ENCODE data around the gene ANO10. TPM values are rescaled to one million over a fixed set of nuclear protein-coding genes. Genes with fewer than 3 reads are reported as not detected.
A peak's percentile ranks its signal among the peaks of the same experiment; 100 is the strongest.

ANO10 gene
- total and polyA plus RNA-seq, 2 donors (not counting 3 experiments of a cell fraction or from before 2014, with no cell fraction given), result 28.4 to 45.8 TPM

- H3K36me3 ChIP-seq (ENCODE audit: control insufficient read depth in 2 of 2, extremely low read depth in 1 of 2, insufficient read depth in 2 of 2, low read length in 2 of 2), result peaks cover 9 to 17% of the 10 kb centered on the region in 2 experiments
- peak; percentile 32 for DNase-seq (ENCODE audit: low read depth, low spot score)
- H3K4me2 ChIP-seq (ENCODE audit: insufficient read depth, low read length), result no peak overlapping the region
- H3K27ac ChIP-seq (ENCODE audit: insufficient read depth, low read depth, low read length), result no peak overlapping the region
- H4K20me1 ChIP-seq (replicated peaks; ENCODE audit: control insufficient read depth, extremely low read depth, insufficient read depth, low read length), result peaks cover 2% of the 10 kb centered on the region
- no TSS peak for BruUV-seq (replicated peaks)
- no peaks in the 10 kb centered on the region for H3K27me3 ChIP-seq (ENCODE audit: control insufficient read depth in 2 of 2, insufficient read depth in 2 of 2, low read length in 2 of 2)
- POLR2A ChIA-PET, result interaction anchor here (1.2 kb wide), 1 partner anchor 21 kb away, joined by 10 read pairs; no protein-coding TSS in a partner anchor
- CTCF ChIA-PET, result interaction anchor here (2.1 to 5.6 kb wide), 2 partner anchors 35 to 149 kb away, joined by 5 to 29 read pairs; no protein-coding TSS in a partner anchor
- no peak overlapping the region for H3K9ac ChIP-seq (replicated peaks; ENCODE audit: extremely low read depth, insufficient read depth, low read length)
- no peaks in the 10 kb centered on the region for H3K79me2 ChIP-seq (ENCODE audit: control insufficient read depth, insufficient read depth, low read length)
- H3K9me1 ChIP-seq (replicated peaks; ENCODE audit: control insufficient read depth, extremely low read depth, insufficient read depth, low read length), result no peaks in the 10 kb centered on the region
- dilution Hi-C loops (cut with MboI; ENCODE audit: extremely low pct_ligation_motif_present, low sequenced_read_pairs) (no loop called here), intact Hi-C loops (cut with micrococcal nuclease) (loop anchor here (2.0 kb wide), 1 partner anchor 35 kb away; no protein-coding TSS in a partner anchor)
- no peak for FAIRE-seq
- TF ChIP-seq POLR2A (IDR thresholded peaks at IDR 0.05; ENCODE audit: low read depth, low read length) (no peak), POLR2AphosphoS5 (IDR thresholded peaks at IDR 0.05; ENCODE audit: insufficient read depth, low read depth, low read length) (no peak), MAX (IDR thresholded peaks at IDR 0.05; ENCODE audit: insufficient read depth, insufficient read length) (no peak), FOS (IDR thresholded peaks at IDR 0.05; ENCODE audit: borderline replicate concordance, insufficient read depth, low read length) (no peak), CTCF (IDR thresholded peaks at IDR 0.05; ENCODE audit: extremely low read depth in 1 of 2, insufficient read depth in 1 of 2, low read depth in 1 of 2, low read length in 2 of 2) (no peak), EZH2 (IDR thresholded peaks at IDR 0.05; ENCODE audit: borderline replicate concordance, low read depth, low read length, severe bottlenecking) (no peak), GATA2 (IDR thresholded peaks at IDR 0.05; ENCODE audit: insufficient read depth, insufficient read length, low read depth, low read length) (no peak), MYC (IDR thresholded peaks at IDR 0.05; ENCODE audit: low read depth, low read length) (no peak), JUN (IDR thresholded peaks at IDR 0.05; ENCODE audit: borderline replicate concordance, insufficient read depth, insufficient read length, low read depth) (no peak)
- no peaks in the 10 kb centered on the region for H3K9me3 ChIP-seq (replicated peaks; ENCODE audit: control insufficient read depth, insufficient read depth, low read length)
- no peak overlapping the region for H2AFZ ChIP-seq (ENCODE audit: low read depth, low read length)
- no peak overlapping the region for H3K4me3 ChIP-seq (replicated peaks in 1 of 3; ENCODE audit: insufficient read depth in 1 of 3, low read depth in 1 of 3, low read length in 3 of 3)
- no peaks in the 10 kb centered on the region for H3K4me1 ChIP-seq (ENCODE audit: control insufficient read depth, extremely low read depth, insufficient read depth, low read length)
Measured at GRCh38 chr3:43353923-43354670, 267.7 kb downstream of the ANO10 start.
